ENCODE data around the gene MLLT10.

DNA sequence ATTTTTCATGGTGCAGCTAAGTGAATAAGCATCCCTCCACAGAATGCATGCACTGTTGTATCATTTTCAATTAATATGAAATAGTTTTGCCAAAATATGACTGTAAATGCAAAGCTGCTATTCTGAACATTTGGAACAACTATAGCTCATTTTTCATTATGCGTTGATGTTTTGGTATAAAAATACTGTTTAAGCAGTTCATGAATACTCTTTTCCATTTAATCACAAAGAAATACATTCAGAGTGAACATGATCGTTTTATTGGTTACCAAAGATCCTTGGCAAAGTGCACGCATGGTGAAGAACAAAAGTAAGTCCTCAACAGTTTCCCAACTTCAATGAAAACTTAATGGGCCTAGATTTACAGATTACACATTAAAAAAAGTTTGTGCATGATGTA is 41.6 kb upstream of the MLLT10 start:
- TF ChIP-seq, protein P1, sequence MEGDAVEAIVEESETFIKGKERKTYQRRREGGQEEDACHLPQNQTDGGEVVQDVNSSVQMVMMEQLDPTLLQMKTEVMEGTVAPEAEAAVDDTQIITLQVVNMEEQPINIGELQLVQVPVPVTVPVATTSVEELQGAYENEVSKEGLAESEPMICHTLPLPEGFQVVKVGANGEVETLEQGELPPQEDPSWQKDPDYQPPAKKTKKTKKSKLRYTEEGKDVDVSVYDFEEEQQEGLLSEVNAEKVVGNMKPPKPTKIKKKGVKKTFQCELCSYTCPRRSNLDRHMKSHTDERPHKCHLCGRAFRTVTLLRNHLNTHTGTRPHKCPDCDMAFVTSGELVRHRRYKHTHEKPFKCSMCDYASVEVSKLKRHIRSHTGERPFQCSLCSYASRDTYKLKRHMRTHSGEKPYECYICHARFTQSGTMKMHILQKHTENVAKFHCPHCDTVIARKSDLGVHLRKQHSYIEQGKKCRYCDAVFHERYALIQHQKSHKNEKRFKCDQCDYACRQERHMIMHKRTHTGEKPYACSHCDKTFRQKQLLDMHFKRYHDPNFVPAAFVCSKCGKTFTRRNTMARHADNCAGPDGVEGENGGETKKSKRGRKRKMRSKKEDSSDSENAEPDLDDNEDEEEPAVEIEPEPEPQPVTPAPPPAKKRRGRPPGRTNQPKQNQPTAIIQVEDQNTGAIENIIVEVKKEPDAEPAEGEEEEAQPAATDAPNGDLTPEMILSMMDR (IDR thresholded peaks at IDR 0.05), result no peak
- no peak for TF ChIP-seq EZH2 (IDR thresholded peaks at IDR 0.05)
- no peak for TF ChIP-seq EZH2phosphoT487 (IDR thresholded peaks at IDR 0.05)

All from neural progenitor cell (in vitro differentiated cells).